NCI-H146 treated with DMSO at 0.1 percent for 48 hours (cell line): ENCODE results near the gene ASB2.

Experiments used
- DNase-seq: peaks from one replicate; lab custom pipeline; 2025; ENCODE audit not compliant: unreplicated experiment; lab: John Stamatoyannopoulos, UW

Gene ASB2

GRCh38 chr14:94001501-94002396 lies 25.4 kb upstream of the ASB2 start:
- no peak for DNase-seq

- no peak for DNase-seq
These were observed 24.6 kb upstream of the ASB2 start for GRCh38 chr14:94001016-94001415.

DNA sequence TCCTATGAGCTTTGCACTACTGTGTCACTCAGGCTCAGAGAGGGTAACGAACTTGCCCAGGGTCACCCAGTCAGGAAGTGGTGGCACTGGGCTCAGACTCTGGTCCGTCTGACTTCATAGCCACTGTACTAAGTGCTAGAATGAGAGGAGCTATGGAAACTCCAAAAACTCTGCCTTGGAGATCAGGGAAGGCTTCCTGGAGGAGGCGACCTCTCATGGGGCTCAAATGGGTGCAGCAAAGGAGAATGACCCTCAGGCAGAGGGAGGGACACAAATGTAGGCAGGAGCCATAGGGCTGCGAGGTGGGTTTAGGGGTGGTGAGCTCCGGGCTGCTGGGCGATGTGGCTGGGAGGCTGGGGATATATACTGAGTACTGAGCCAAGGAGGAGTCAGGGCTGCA lies 23.9 kb upstream of the ASB2 start:
- no peak for DNase-seq

GRCh38 chr14:93999573-93999972 lies 23.2 kb upstream of the ASB2 start:
- no peak for DNase-seq

- no peak for DNase-seq
These were observed 22.6 kb upstream of the ASB2 start for GRCh38 chr14:93998871-93999403.

- DNase-seq: no peak
These were observed 21.8 kb upstream of the ASB2 start for GRCh38 chr14:93997916-93998870.

DNA sequence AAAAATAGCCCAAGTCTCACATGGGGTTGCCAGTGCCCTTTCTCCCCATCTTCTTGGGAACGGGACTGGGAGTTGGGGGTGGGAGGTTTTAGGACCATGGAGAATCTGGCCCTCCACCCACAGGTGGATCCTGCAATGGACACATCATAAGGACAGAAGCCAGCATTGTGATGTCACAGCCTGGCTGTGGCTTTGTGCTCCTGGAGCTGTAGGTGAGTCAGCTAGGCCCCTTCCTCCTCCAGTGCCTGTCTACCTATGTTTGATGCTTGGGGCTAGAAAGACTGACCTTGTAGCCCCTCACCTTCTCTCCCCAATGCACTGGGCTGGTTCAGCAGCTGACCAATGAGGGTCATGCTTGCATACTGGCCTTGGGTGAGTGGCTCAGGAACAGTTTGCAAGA lies 20.7 kb upstream of the ASB2 start, which contains the start of gene CCDC197:
Gene CCDC197 (plus strand): TSS at position 220 of the 400 bp plus-strand sequence. CDS start 831 bp downstream, outside the sequence.
- DNase-seq: no peak

- DNase-seq: no peak
These were observed 19.8 kb upstream of the ASB2 start for GRCh38 chr14:93996130-93996695.

DNA sequence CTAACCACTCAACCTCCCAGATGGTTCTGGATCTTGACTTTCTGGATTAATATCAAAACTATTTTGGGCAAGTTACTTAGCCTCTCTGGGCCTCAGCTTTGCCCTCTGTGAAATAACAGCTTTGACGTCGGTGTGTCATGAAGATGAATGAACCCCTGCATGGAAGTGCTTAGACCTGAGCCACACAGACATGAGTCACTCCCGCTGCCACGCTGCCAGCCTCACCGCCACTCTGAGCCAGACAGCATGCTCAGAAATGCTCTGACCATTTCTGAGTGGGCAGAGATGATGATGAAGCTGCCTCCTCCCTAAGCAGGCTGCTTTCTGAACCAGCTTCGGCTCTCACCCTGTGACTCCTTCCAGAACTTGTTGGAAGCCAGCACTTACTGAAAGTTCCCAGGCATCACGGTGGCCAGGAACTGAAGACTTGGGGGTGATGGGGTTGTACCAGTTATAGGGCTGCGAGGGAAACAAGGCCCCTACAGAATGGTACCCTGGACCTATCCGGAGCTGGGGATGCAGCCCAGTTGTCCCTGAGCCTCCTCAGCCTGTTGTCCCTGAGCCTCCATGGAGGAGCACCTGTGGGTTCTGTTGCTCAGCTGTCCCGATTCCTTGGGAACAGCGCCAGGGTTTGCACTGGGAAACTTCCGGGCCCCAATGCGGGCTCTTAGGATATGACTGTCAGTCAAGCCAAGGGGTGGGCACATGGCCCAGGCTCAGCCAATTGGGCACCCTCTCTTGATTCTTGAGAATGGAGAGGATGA lies 18.7 kb upstream of the ASB2 start:
- DNase-seq: no peak

- no peak for DNase-seq
These were observed 17.0 kb upstream of the ASB2 start for GRCh38 chr14:93993382-93993781.

- no peak for DNase-seq
These were observed 15.3 kb upstream of the ASB2 start for GRCh38 chr14:93991649-93992048.

GRCh38 chr14:93991212-93991611 lies 14.8 kb upstream of the ASB2 start:
- DNase-seq: no peak

DNA sequence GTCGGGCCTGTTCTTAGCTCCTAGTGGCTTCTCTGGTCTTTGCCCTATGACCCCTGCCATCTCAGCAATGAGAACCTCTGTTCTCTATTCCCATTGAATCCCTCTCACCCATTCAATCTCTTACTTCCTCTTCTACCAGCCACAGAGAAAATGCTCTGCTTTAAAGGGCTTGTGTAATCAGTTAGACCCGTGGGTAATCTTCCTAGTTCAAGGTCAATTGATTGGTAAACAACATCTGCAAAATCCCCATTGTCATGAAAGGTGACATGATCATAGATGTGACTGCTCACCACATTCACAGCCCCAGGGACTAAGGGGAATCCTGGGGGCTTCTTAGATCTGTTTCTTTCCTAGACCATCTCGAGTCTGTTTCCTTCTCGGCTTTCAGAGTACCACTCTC lies 13.6 kb upstream of the ASB2 start:
- DNase-seq: no peak

GRCh38 chr14:93987815-93988476 lies 11.6 kb upstream of the ASB2 start:
- no peak for DNase-seq

DNA sequence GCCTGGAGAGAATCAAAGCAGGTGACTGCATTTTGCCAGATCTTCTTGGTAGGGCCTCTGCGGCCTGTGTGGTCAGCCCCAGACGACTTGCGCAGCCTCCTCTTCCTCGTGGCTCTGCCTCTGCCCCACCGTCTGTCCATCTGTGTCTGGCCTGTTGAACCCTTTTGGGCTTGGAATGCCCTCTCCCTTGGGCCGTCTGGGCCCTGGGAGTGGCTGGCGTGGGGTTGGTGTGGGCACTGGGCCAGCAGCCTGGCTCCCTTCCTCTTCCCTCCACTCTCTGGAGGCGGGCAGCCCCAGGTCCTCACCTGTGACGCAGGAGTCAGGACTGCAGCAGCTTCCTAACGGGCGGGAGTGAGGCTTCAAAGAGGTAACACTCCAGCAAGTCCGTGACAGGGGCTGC lies 11.0 kb upstream of the ASB2 start:
- no peak for DNase-seq

- DNase-seq: no peak
These were observed 10.6 kb upstream of the ASB2 start for GRCh38 chr14:93986955-93987354.

DNA sequence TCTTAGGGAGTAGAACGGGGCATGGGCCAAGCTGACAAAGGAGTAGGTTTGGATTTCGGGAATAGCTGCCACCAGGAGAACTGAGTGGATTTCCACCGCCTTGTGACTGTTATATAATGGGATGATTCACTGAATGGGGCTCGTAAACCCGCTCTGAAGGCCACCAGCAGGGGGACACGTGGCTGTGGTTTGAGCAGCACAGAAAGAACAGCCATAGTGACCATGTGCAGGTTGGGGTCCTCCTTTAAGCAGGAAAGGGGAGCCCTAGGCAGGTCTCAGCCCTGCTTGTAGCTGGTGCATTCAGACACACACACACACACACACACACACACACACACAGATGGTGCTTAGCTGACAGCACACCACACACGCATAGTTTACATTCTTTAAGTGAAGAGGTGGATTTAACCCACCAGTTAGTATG lies 8.6 kb upstream of the ASB2 start:
- no peak for DNase-seq

GRCh38 chr14:93984070-93984469 lies 7.7 kb upstream of the ASB2 start:
- no peak for DNase-seq

DNA sequence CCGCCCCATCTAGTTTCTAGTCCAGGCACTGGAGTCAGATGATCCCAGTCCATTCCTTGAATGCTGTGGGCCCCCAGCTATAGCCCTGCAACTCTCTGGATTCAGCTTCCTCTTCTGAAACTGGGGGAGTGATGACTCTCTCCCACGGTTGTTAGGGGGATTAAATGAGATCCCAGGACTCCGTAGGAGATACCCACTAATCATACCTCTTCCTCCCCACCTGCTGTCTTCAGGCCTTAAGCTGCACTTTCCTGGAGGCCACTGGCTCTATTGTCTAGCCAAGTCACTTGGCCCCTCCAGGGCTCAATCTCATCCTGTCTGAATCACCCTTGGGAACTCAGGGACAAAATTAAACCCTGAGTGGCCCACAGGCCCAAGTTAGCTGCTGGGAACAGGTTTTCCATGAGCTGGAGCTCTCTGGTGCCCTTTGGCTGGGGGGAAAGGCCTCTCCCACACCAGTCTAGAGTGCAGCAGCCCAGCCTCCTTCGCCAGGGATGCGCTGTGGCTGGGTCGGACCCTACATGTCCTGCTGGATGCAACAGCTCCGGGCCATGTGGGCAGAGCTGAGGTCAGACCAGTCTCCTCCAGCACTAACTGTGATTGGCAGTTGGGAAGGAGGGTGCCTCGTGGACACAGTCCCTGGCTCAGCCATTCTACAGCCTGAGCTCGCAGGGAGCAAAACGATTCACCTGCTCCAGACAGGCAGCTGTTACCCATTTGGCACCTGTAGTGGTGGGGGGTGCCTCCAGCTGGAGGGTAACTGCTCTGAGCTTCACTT lies 6.0 kb upstream of the ASB2 start:
- DNase-seq: no peak
